Stimulated activated CD4-positive, alpha-beta T cell treated with anti-CD3 and anti-CD28 coated beads, Interleukin-1b, Interleukin-23, amount 100 ng/mL, for 24 hours (primary cell): ENCODE measurements around the gene ADAM22.
"Not testable (repeated sequence)": the region's sequence is repeated elsewhere in the genome, so short reads cannot be mapped to it uniquely, and the experiment has no call there.

Experiments used
- DNase-seq, 4 experiments: peaks; one replicate each; pipeline ENCODE4 v3.0.0-alpha.2; 2020; ENCODE audit warnings: low read depth in 4 of 4, low spot score in 1 of 4

The ADAM22 gene

DNA sequence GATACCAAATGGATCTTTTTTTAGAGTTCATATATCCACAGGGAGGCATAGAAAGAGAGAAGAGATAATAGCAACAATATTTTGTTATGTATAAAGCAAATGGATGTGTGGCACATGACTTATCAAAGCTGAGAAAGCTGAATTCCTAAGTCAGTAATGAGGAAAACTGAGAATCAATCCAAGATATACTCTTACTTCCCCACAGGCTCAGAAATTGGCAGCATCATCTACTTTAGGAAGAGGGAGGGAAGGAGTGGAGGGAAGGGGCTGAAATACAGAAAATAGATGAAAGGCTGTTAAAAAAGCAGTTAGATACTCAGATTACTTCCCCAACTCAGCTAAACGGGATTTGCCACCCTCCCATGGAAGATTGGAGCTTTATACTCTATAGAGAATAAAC is 222.3 kb downstream of the ADAM22 start:
- no peak for DNase-seq

GRCh38 chr7:88159741-88160140 is 225.7 kb downstream of the ADAM22 start:
- not testable (repeated sequence) for DNase-seq

DNA sequence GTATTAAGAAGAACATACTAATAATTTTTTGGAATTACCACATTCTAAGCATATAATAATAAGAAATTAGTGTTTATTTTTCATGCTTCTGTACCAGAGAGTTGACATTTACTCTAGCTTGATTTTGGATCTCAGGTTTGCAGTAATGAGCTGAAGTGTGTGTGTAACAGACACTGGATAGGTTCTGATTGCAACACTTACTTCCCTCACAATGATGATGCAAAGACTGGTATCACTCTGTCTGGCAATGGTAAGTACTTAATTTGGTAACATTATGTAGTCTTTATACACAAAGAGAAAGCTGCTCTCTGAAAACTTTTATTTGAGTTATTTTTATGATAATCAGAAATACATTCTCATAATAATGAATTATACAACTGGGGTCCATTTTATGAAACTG is 231.6 kb downstream of the ADAM22 start:
- DNase-seq, result no peak

DNA sequence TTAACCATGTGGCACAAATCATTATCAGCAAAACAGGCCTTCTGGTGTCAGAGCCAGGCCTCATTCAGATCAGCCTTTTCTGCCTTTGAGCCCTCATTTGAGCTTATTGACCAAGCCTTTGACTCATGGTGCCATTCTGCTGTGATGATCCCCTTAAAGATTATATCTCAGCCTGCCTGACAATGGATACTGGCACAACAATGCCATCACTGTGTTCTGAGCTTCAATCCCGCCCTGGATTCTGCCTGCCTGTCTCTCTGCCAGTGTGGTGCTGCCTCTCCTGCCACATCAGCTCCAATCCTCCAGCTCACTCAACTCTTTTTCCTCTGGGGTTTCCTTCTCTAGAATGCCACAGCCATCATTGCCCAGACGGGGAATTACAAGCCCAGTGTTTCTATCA is 233.2 kb downstream of the ADAM22 start:
- DNase-seq, result no peak

GRCh38 chr7:88167721-88168120 is 233.7 kb downstream of the ADAM22 start:
- DNase-seq, result no peak

- no peak for DNase-seq
These were observed 235.8 kb downstream of the ADAM22 start for GRCh38 chr7:88169717-88170320.

DNA sequence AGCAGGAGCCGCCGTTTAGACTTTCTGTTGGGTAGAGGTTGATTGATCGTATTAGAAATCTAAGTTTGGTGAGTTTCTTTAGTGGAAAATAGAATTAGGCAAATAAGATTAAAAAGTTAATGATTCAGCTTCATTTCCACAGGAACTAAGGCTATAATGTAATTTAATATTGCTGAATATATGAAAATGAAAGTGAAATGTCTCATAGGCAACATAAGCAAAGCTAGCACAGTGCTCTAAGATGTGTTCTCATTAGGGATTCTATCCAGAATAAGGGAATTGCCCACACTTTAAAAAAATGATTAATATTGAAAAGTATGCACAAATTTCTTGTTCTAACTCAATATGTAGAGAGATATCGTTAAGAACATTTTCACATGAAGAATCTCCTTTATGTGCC is 238.8 kb downstream of the ADAM22 start:
- no peak for DNase-seq

GRCh38 chr7:88176190-88176589 is 242.1 kb downstream of the ADAM22 start:
- DNase-seq, result no peak

GRCh38 chr7:88183051-88183450 is 249.0 kb downstream of the ADAM22 start:
- no peak for DNase-seq

DNA sequence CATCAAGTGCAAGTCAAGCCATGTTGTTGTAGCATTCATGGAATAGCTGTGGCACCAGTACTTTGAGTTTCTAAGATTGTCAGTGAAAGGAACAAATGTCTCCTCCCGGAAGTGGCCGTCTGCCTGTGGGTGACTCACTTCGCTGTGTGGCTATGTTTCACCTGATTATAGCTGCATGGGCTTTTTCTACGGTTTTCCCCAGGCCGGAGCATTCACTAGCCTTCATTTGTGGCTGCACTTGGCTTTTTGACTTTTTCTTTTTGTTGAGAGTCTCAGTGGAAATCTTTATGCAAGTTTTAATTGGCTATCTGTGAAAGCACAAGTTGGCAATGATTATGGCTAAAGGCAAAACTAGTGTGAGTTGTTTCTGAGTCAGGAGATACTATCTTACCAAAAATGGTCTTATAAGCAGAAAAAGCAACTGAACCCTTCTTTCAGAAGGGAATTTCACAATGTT is 250.8 kb downstream of the ADAM22 start:
- DNase-seq, result no peak

DNA sequence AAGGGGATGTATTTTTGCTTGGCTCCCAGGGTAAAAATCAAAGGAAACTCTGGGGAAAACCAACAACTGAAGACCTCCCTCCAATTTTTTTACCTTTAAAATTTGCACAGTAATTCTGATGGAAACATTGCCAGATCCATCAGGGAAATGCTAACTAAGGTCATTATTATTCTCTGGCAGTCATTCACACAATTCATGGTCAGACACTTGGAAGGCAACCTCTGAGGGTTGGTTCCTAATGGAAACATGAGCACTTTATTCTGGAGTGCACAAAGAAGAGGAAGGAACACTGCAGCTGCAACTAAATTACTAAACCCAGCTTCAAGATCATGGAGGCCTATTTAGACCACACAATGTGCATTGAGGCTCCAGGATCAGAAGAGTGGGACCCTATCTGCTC is 251.6 kb downstream of the ADAM22 start:
- DNase-seq, result no peak

- no peak for DNase-seq
These were observed 257.9 kb downstream of the ADAM22 start for GRCh38 chr7:88191911-88192310.

- DNase-seq, result no peak
These were observed 266.2 kb downstream of the ADAM22 start for GRCh38 chr7:88200261-88200660.

DNA sequence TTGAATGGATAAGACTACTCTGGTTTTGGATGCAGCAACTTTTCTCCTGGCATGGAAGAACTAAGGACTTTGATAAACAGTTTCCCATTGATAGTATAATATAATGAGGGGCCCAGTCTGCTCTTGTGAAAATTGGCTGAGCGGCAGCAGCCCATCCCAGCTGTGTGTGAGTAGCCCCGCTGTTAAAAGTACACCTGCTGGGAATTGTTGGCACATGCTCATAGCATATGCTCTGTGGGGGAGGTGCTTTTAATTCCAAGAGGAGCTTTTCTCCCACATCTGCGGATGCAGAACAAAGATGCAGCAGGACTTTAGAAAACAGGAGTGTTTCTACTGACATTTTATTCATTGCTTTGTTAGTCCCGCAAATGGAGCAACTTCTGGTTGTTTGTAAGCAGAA is 266.7 kb downstream of the ADAM22 start:
- DNase-seq, result no peak

DNA sequence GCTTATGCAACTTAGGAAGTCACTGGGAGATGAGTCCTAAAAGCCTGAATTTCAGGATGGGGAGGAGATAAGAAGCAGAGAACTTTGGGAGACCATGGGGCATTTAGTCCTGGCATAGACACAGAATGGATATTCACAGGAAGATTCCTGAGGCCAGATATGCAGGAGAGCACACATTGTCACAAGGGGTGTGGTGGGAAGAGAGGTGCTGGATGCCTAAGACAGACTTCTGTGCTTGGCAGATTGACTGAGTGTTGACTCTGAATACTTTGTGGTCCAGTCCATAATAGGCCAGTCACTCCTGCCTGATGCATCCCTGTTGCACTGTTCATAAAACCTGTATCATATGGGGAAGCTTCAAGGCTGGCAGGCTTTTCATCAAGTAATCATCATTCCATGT is 267.3 kb downstream of the ADAM22 start:
- DNase-seq, result no peak

GRCh38 chr7:88202278-88202677 is 268.2 kb downstream of the ADAM22 start:
- DNase-seq, result no peak

DNA sequence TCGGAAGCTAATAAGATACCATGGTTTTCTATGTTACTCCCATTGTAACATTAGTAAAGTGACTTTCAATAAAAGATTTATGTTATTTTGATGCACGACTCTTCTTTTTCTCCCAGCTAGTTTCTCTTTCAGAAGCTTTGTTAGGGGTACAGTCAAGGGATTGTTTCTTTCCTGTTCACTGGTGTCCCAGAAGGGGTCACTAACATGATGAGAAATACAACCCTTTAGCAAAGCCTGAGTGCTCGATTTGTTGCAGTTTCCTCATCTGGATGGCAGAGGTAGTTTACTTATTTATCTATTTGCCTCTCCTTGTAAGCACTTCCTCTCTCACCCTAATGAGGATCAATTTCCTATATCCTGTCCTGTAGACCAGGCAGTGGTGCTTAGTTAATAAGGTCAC is 268.7 kb downstream of the ADAM22 start:
- DNase-seq, result no peak

- no peak for DNase-seq
These were observed 269.4 kb downstream of the ADAM22 start for GRCh38 chr7:88203401-88203800.

GRCh38 chr7:88204525-88205110 is 270.6 kb downstream of the ADAM22 start:
- DNase-seq, result no peak

DNA sequence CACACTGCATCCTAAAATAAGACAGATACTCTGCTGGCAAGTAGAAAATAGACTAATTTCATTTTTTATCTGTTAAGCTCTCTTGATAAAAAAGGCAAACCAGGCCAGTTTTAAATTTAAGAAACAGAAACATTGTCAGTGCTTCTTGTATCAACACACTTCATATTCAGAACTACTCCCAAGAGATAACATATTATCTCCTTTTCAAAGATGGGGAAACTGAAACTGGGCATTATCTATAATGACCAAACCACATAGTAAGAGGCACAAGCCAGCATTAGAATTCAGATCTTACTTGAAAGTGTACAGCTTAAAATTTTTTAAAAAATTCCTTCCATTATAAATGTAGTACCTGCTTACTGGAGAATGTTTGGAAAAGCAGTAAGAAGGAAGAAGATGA is 271.1 kb downstream of the ADAM22 start:
- no peak for DNase-seq

DNA sequence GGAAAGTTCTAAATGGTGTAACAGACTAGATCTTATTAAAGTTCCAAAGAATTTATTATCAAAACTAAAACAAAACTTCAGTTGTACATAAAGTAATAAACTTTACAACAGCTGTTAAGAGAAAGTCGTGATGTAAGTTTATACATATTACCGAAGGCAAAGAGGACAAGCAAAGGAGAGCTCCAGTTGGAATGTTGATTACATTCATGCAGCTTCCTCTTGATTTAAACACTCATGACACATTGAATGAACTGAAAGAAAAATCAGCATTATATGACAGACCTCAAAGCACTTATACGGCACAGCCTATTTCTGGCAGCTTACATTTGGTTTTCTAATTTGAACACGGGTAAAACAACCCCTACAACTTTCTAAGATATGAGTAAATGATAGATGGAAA is 272.2 kb downstream of the ADAM22 start:
- no peak for DNase-seq

DNA sequence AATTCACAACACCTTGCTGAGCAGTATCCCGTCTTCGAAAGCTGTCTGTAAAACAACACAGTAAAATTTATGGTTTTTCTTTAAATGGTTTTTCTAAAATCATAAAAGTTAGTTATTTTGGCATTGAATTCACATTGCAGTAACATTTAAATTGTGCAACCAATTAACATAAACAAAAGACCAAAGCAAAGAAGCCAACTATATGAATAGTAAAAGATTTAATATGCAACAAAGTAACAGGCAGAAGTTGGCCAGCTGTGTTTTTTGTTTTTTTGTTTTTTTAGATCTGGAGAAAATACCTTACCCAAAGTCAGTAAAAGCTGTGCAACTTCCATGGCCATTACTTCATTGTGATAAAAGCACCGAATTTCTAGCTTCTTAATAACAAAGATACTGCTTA is 274.5 kb downstream of the ADAM22 start:
- DNase-seq, result no peak

- DNase-seq, result no peak
These were observed 278.9 kb downstream of the ADAM22 start for GRCh38 chr7:88212918-88213317.
